ENCODE data around the gene TRAM2.

Gene TRAM2

GRCh38 chr6:52539607-52540006 is 37.3 kb downstream of the TRAM2 start:
- ATAC-seq (ENCODE audit: low read depth), result no peak
- peak overlapping the region; percentile 30 for H3K27ac Mint-ChIP-seq
- no peak for DNase-seq (ENCODE audit: low spot score in 2 of 2)
- H3K27me3 Mint-ChIP-seq, result no peaks in the 10 kb centered on the region
- no peak overlapping the region for H3K4me3 Mint-ChIP-seq
- peaks cover 31% of the 10 kb centered on the region for H3K4me1 Mint-ChIP-seq
- peaks cover 10% of the 10 kb centered on the region for H3K36me3 Mint-ChIP-seq
- no peaks in the 10 kb centered on the region for H3K9me3 Mint-ChIP-seq

- ATAC-seq (ENCODE audit: low read depth) (no peak), DNase-seq (ENCODE audit: low spot score in 2 of 2) (no peak)
- peaks cover 27% of the 10 kb centered on the region for H3K4me1 Mint-ChIP-seq
- no peak overlapping the region for H3K4me3 Mint-ChIP-seq
- no peak overlapping the region for H3K27ac Mint-ChIP-seq
- H3K9me3 Mint-ChIP-seq, result no peaks in the 10 kb centered on the region
- H3K36me3 Mint-ChIP-seq, result peaks cover 7% of the 10 kb centered on the region
- H3K27me3 Mint-ChIP-seq, result no peaks in the 10 kb centered on the region
Measured at GRCh38 chr6:52538901-52539354, 37.9 kb downstream of the TRAM2 start.

- Mint-ChIP-seq H3K9me3 (no peaks in the 10 kb centered on the region), H3K4me3 (no peak overlapping the region), H3K4me1 (peaks cover 27% of the 10 kb centered on the region), H3K36me3 (peaks cover 7% of the 10 kb centered on the region), H3K27me3 (no peaks in the 10 kb centered on the region), H3K27ac (peak overlapping the region; percentile 43)
- ATAC-seq (ENCODE audit: low read depth) (no peak), DNase-seq (ENCODE audit: low spot score in 2 of 2) (no peak)
Measured at GRCh38 chr6:52538252-52538900, 38.5 kb downstream of the TRAM2 start.

- no peak for DNase-seq (ENCODE audit: low spot score in 2 of 2)
Measured at GRCh38 chr6:52537001-52537753, 39.7 kb downstream of the TRAM2 start.

GRCh38 chr6:52536424-52536916 is 40.4 kb downstream of the TRAM2 start:
- no peak for ATAC-seq (ENCODE audit: low read depth)
- DNase-seq (ENCODE audit: low spot score in 2 of 2), result no peak
- Mint-ChIP-seq H3K27me3 (no peaks in the 10 kb centered on the region), H3K9me3 (no peaks in the 10 kb centered on the region), H3K4me1 (peaks cover 29% of the 10 kb centered on the region), H3K36me3 (peaks cover 10% of the 10 kb centered on the region), H3K4me3 (no peak overlapping the region), H3K27ac (no peak overlapping the region)

More at GRCh38 chr6:52537001-52537753, 39.7 kb downstream of the TRAM2 start:
- Mint-ChIP-seq H3K4me1 (peaks cover 27% of the 10 kb centered on the region), H3K27ac (peak overlapping the region; percentile 43), H3K9me3 (no peaks in the 10 kb centered on the region), H3K27me3 (no peaks in the 10 kb centered on the region), H3K36me3 (peaks cover 7% of the 10 kb centered on the region), H3K4me3 (no peak overlapping the region)
- peak; percentile 37 for ATAC-seq (ENCODE audit: low read depth)

GRCh38 chr6:52535711-52536423 is 41.0 kb downstream of the TRAM2 start:
- ATAC-seq (ENCODE audit: low read depth), result no peak
- no peaks in the 10 kb centered on the region for H3K27me3 Mint-ChIP-seq
- no peaks in the 10 kb centered on the region for H3K9me3 Mint-ChIP-seq
- H3K4me1 Mint-ChIP-seq, result peaks cover 30% of the 10 kb centered on the region
- H3K4me3 Mint-ChIP-seq, result no peak overlapping the region
- H3K27ac Mint-ChIP-seq, result no peak overlapping the region
- DNase-seq (ENCODE audit: low spot score in 2 of 2), result no peak
- peaks cover 10% of the 10 kb centered on the region for H3K36me3 Mint-ChIP-seq

- ATAC-seq (ENCODE audit: low read depth) (no peak), DNase-seq (ENCODE audit: low spot score in 2 of 2) (no peak)
- H3K4me1 Mint-ChIP-seq, result peaks cover 24% of the 10 kb centered on the region
- no peaks in the 10 kb centered on the region for H3K9me3 Mint-ChIP-seq
- no peak overlapping the region for H3K4me3 Mint-ChIP-seq
- H3K27ac Mint-ChIP-seq, result no peak overlapping the region
- H3K27me3 Mint-ChIP-seq, result no peaks in the 10 kb centered on the region
- peaks cover 10% of the 10 kb centered on the region for H3K36me3 Mint-ChIP-seq
Measured at GRCh38 chr6:52534966-52535390, 41.9 kb downstream of the TRAM2 start.

- Mint-ChIP-seq H3K4me3 (no peak overlapping the region), H3K4me1 (peaks cover 23% of the 10 kb centered on the region), H3K27ac (no peak overlapping the region), H3K9me3 (no peaks in the 10 kb centered on the region), H3K27me3 (no peaks in the 10 kb centered on the region), H3K36me3 (peaks cover 10% of the 10 kb centered on the region)
- DNase-seq (ENCODE audit: low spot score in 2 of 2), result no peak
- no peak for ATAC-seq (ENCODE audit: low read depth)
Measured at GRCh38 chr6:52534363-52534762, 42.5 kb downstream of the TRAM2 start.

GRCh38 chr6:52533491-52533890 is 43.4 kb downstream of the TRAM2 start:
- H3K9me3 Mint-ChIP-seq, result no peaks in the 10 kb centered on the region
- H3K4me1 Mint-ChIP-seq, result peaks cover 23% of the 10 kb centered on the region
- peaks cover 10% of the 10 kb centered on the region for H3K36me3 Mint-ChIP-seq
- no peak for DNase-seq (ENCODE audit: low spot score in 2 of 2)
- H3K27ac Mint-ChIP-seq, result no peak overlapping the region
- no peaks in the 10 kb centered on the region for H3K27me3 Mint-ChIP-seq
- H3K4me3 Mint-ChIP-seq, result no peak overlapping the region
- ATAC-seq (ENCODE audit: low read depth), result no peak

GRCh38 chr6:52532457-52532856 is 44.4 kb downstream of the TRAM2 start:
- H3K36me3 Mint-ChIP-seq, result peaks cover 10% of the 10 kb centered on the region
- H3K4me3 Mint-ChIP-seq, result no peak overlapping the region
- H3K9me3 Mint-ChIP-seq, result no peaks in the 10 kb centered on the region
- DNase-seq (ENCODE audit: low spot score in 2 of 2) (no peak), ATAC-seq (ENCODE audit: low read depth) (no peak)
- H3K4me1 Mint-ChIP-seq, result peaks cover 17% of the 10 kb centered on the region
- H3K27me3 Mint-ChIP-seq, result no peaks in the 10 kb centered on the region
- no peak overlapping the region for H3K27ac Mint-ChIP-seq

- ATAC-seq (ENCODE audit: low read depth), result no peak
- H3K4me3 Mint-ChIP-seq, result no peak overlapping the region
- no peak overlapping the region for H3K27ac Mint-ChIP-seq
- peaks cover 12% of the 10 kb centered on the region for H3K4me1 Mint-ChIP-seq
- peaks cover 10% of the 10 kb centered on the region for H3K36me3 Mint-ChIP-seq
- no peaks in the 10 kb centered on the region for H3K27me3 Mint-ChIP-seq
- H3K9me3 Mint-ChIP-seq, result no peaks in the 10 kb centered on the region
- DNase-seq (ENCODE audit: low spot score in 2 of 2), result no peak
Measured at GRCh38 chr6:52531834-52532233, 45.0 kb downstream of the TRAM2 start.

- peaks cover 9% of the 10 kb centered on the region for H3K4me1 Mint-ChIP-seq
- DNase-seq (ENCODE audit: low spot score in 2 of 2), result no peak
- no peak for ATAC-seq (ENCODE audit: low read depth)
- H3K36me3 Mint-ChIP-seq, result peaks cover 10% of the 10 kb centered on the region
- H3K27me3 Mint-ChIP-seq, result no peaks in the 10 kb centered on the region
- H3K4me3 Mint-ChIP-seq, result no peak overlapping the region
- H3K9me3 Mint-ChIP-seq, result no peaks in the 10 kb centered on the region
- H3K27ac Mint-ChIP-seq, result no peak overlapping the region
Measured at GRCh38 chr6:52531396-52531795, 45.5 kb downstream of the TRAM2 start.

- no peak for ATAC-seq (ENCODE audit: low read depth)
- H3K36me3 Mint-ChIP-seq, result peaks cover 9% of the 10 kb centered on the region
Measured at GRCh38 chr6:52530351-52530750, 46.5 kb downstream of the TRAM2 start.

GRCh38 chr6:52529311-52529710 is 47.5 kb downstream of the TRAM2 start:
- no peak overlapping the region for H3K4me3 Mint-ChIP-seq
- H3K9me3 Mint-ChIP-seq, result no peaks in the 10 kb centered on the region
- no peak for ATAC-seq (ENCODE audit: low read depth)
- H3K27ac Mint-ChIP-seq, result no peak overlapping the region
- no peaks in the 10 kb centered on the region for H3K27me3 Mint-ChIP-seq
- DNase-seq (ENCODE audit: low spot score in 2 of 2), result no peak
- peaks cover 6% of the 10 kb centered on the region for H3K4me1 Mint-ChIP-seq
- H3K36me3 Mint-ChIP-seq, result peaks cover 8% of the 10 kb centered on the region

More at GRCh38 chr6:52530351-52530750, 46.5 kb downstream of the TRAM2 start:
- Mint-ChIP-seq H3K27me3 (no peaks in the 10 kb centered on the region), H3K9me3 (no peaks in the 10 kb centered on the region), H3K4me3 (no peak overlapping the region), H3K4me1 (peaks cover 8% of the 10 kb centered on the region), H3K27ac (peak overlapping the region; percentile 28)
- DNase-seq (ENCODE audit: low spot score in 2 of 2), result no peak
